ENCODE results near the gene ID1. TPM values are rescaled to one million over a fixed set of nuclear protein-coding genes. Genes with fewer than 3 reads are reported as not detected.

ID1 gene
- total and polyA plus RNA-seq, 2 of the 13 experiments (the other 11 are each of a cell fraction or from before 2014, with no cell fraction given), result 320 to 419 TPM

GRCh38 chr20:31608251-31608945 is 3.3 kb downstream of the ID1 start (continued):
- no peak for TF ChIP-seq DMTF1 (CRISPR knock-in tag; IDR thresholded peaks at IDR 0.05)
- TF ChIP-seq GLMP (CRISPR knock-in tag; IDR thresholded peaks at IDR 0.05; ENCODE audit: borderline replicate concordance), result no peak
- TF ChIP-seq ZMYM4 (CRISPR knock-in tag; IDR thresholded peaks at IDR 0.05), result peak; percentile 97
- TF ChIP-seq MBD4 (IDR thresholded peaks at IDR 0.05; ENCODE audit: borderline replicate concordance, low read length), result no peak
- no peak for TF ChIP-seq THAP7 (CRISPR knock-in tag; IDR thresholded peaks at IDR 0.05)
- TF ChIP-seq ZNF333 (CRISPR knock-in tag; IDR thresholded peaks at IDR 0.05; ENCODE audit: borderline replicate concordance), result no peak; the same call in 1 of the 2 replicates
- no peak for TF ChIP-seq U2AF1 (optimal IDR thresholded peaks at IDR 0.05; ENCODE audit: low read depth, low read length)
- TF ChIP-seq ZNF143 (CRISPR knock-in tag; IDR thresholded peaks at IDR 0.05), result peak; percentile 72
- no peak; the same call in 1 of the 2 replicates for TF ChIP-seq MAFF (IDR thresholded peaks at IDR 0.05; ENCODE audit: low read depth, low read length)
- TF ChIP-seq HNF1B (CRISPR knock-in tag; IDR thresholded peaks at IDR 0.05), result peak; percentile 100
- peak; percentile 66 for TF ChIP-seq FOXK2 (IDR thresholded peaks at IDR 0.05)
- TF ChIP-seq ZNF775 (CRISPR knock-in tag; IDR thresholded peaks at IDR 0.05; ENCODE audit: borderline replicate concordance), result no peak; the same call in 1 of the 2 replicates
- peak; percentile 100 for TF ChIP-seq AGO1 (IDR thresholded peaks at IDR 0.05; ENCODE audit: low read depth, low read length, poor library complexity, severe bottlenecking)
- TF ChIP-seq ZBTB10 (CRISPR knock-in tag; IDR thresholded peaks at IDR 0.05; ENCODE audit: borderline replicate concordance), result peak; percentile 84; the same call in 1 of the 2 replicates
- TF ChIP-seq RAD21 (CRISPR knock-in tag; IDR thresholded peaks at IDR 0.05), result peak; percentile 84; the same call in 1 of the 2 replicates
- peak; percentile 95 for TF ChIP-seq ZBTB33 (CRISPR knock-in tag; IDR thresholded peaks at IDR 0.05)
- TF ChIP-seq CBFB (CRISPR knock-in tag; IDR thresholded peaks at IDR 0.05), result peak; percentile 99

Data from HepG2 (cell line).